Measurements from ENCODE around the gene KIF13A.
"Not testable (repeated sequence)": the region's sequence is repeated elsewhere in the genome, so short reads cannot be mapped to it uniquely, and the experiment has no call there.

The KIF13A gene

DNA sequence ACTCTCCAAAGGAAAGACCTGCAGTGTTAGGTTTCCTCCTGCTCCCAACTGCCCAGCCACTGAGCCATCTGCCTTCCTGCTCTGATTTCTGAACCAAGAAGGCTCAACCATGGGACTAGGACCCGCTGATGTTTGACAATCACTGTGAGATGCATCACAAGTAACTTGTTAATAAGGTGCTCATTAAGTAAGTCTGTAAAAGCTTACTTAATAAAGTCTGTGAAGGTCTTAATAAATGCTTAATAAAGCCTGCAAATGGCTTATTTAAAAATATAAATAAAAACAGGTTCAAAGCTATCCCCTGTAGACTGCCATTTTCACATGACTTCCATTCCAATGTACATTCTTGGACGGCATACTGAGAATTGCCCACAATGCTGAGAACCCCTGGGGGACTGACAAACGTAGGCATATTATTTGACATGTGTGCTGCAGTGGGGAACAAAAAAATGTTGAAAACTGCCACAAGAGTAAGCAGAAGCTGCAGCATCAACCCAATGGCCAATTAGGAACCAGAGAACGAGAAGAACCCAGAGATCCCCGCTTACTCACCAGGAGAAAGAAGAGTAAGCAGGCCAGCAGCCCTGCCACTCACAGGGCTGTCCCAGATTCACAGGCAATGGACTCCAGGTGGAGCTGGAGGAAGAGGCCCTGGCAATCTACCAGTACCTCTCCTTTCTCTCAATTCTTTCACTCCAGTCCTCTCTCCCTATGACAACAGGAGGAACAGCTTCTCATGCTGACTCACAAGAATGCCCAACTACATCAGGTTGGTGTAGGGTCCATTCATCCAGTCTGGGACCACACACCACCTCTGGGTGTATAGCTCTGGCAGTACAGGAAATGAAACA, 19.5 kb downstream of the KIF13A start:
- no peak for DNase-seq

DNA sequence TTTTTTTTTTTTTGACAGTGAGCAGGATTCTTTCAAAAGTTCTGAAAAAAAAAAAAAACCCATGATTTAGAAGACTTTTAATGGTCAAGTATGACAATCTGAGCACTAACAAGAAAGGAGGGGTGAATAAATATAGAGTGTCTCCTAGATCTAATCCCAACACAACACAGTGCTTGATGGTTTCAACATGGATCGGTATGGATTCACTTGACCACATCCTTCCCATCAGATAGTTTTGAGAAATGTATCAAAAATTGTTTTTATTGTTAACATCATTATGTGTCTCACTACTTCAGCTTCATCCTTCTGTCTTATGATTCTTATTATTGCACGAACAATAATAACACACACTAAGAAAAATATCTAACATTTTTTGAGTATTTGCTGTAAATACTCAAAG, 21.0 kb downstream of the KIF13A start:
- DNase-seq: no peak

DNA sequence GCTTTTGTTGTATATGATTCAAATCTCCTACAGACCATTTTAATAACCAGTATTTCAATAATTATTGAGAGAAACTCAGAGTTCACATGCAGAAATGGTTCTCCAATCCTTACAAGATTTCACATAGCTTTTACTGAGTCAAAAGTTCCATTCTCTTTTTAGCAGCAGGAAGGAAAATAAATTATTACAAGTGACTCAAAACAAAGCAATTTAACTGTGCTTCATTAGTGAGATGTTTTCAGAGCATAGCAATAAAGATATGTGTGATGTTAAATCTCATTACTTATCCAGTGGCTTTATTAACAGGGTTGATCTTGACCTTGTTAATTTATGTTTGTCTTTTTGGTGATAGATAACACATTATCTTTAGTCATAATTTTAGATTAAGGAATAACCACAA, 22.0 kb downstream of the KIF13A start:
- DNase-seq: no peak

DNA sequence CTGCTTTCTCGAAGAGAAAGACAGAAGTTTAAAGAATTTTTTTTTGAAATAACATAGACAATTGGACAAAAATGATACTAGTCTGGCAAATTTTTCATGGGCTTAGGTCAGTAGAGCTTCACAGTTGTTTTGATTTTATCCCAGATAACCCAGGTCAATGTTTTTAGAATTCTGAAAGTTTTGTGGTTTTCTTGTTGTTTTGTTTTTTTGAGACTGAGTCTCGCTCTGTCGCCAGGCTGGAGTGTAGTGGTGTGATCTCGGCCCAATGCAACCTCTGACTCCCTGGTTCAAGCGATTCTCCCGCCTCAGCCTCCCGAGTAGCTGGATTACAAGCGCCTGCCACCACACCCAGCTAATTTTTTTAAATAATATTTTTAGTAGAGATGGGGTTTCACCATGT, 22.8 kb downstream of the KIF13A start:
- no peak for DNase-seq

DNA sequence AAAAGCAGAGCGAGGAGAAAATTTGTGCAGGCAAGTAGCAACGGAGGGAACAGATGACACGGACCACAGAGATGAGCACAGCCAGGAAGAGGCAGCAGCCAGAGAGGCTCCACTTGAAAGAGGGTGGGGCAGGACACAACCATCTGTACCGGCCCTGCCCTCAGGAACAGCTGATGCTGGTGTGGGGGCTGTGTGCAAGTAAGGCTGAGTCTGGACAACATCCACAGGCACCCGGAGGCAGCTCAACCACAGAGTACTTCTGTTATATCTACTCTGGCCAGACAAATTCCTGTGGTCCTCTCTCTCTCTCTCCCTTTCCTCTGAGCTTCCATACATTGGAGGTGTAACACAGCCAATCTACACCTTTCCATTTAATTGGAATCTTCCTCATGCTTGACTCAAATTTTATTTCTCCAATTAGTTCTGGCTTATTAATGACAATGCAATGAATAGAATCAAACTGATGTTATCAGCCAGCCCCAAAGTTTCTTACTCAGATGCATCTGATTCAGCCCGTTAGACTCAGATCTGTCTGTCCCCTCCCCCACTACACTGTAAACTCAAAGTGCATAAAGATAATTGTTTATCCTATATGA, 24.9 kb downstream of the KIF13A start:
- no peak for DNase-seq

DNA sequence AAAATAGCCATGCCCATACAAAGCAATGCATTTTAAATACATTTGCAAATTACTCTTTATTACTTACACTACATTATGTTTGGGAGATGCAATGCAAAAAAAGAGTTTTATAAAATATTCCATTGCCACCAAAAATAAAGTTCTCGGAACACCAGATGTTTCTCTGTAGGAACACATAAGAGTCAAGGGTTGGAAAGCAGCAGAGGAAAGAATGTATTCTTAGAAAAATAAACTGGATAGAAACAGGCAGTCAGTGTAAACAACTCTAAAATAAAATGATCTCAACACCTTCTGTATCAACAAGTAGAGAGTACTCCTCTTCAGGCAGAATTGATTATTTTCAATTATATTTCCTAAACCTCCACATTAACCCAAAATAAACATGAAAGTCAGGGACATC, 28.1 kb downstream of the KIF13A start:
- DNase-seq: no peak

DNA sequence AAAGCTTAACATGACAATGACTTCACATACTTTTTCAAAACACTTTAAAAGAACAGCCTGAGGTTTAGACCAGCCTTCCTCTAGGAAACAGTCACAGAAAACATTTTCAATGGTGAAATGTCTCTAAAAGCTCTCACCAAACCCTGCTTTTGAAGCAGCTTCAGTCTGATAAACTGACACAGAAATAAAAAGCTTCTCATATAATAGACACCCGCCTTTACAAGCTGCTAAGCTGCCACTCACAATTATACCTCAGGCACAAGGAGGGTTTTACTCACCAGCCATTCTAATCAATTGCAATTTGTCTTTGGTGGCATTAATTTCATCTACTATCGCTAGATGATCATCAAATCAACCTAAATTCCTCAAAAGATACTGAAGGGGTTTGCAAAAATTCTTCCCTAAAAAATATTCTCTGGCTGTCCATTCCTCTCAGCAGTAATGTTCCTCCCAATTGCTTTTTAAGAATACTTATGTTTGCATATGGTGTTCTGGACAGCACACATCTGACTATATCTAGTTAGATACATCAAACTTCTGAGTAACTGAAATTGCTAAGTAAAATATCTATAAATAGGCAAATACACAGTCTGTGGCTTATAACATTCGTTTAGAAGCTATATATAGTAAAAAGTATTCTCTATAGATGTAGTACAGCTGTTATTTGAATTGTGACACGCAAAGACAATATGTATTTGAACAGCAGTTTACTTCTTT, 29.4 kb downstream of the KIF13A start:
- DNase-seq: no peak

DNA sequence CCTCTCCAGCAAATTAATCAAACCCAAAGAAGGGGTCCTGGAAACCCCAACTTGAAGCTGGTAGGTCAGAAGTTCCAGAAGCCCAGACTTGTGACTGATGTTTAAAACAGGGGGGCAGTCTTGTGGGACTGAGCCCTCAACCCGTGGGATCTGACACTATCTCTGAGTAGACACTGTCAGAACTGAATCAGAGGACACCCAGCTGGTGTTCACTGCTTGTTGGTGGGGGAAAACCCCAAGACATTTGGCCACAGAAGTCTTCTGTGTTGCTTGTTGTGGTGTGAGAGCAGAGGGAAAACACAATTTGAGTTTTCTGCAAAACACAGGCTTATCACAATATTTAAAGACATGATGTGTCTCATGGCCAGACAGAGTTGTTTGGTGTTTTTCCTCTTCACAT, 29.9 kb downstream of the KIF13A start:
- no peak for DNase-seq

DNA sequence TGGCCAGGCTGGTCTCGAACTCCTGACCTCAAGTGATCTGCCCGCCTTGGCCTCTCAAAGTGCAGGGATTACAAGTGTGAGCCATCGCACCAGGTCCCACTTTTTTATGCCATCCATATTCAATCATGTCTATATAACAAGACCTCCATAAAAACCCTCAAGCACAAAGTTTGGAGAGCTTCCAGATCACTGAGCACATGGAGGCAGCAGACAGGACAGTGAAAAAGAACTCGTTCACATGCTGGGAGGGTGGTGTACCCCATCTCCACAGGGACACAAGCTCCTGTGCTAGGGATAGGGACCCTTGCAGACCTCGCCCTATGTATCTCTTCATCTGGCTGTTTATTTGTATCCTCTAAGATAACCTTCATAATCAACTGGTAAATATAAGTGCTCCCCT, 30.3 kb downstream of the KIF13A start:
- no peak for DNase-seq

DNA sequence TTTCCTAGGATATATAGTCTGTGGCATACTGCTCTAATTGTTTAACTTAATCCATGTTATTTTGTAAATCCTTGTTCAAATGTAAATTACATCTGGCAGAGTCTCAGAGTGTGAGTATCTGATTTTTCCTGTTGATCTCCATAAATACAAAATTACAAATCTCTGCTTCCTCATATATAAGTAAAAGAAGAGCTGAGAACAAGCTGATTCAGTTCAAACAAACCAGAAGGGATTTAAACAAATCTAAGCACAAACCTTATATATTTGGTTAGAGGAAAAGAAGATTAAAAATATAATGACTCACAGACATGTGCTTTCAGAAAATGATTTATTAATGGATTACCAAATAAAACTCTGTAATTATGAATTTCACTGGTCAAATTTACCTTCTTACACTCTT, 37.3 kb downstream of the KIF13A start:
- no peak for DNase-seq

DNA sequence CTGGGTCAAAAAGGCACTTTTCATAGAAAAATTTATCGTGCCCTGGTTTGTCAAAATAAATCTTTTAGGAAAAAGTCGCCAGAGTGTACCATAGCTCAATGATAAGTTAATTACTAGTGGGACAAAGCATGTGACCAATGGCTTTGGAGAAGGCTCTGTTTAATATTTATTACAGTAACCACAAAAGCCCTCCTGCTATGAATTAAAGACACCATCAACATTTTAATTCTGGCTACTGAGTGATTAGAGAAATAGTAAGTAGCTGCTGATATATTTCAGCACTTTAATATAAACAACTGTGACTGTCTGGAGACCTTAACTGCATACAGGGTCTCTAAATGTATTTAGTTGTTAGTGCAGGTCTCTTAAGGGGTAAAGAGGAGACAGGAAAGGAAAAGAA, 38.3 kb downstream of the KIF13A start:
- DNase-seq: no peak

DNA sequence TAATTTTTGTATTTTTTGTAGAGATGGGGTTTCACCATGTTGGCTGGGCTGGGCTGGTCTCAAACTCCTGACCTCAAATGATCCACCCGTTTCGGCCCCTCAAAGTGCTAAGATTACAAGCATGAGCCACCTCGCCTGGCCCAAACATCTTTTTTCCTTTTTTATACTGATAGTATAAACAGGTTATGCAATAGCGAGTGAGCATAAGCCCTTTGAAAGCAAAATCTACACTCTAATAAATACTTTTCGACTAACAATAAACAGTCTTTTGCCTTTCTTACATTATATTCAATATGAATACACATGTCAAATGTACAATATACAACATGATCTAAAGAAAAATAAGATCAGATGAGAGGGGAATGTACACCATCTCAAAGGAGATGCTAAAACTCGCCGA, 38.7 kb downstream of the KIF13A start:
- no peak for DNase-seq

DNA sequence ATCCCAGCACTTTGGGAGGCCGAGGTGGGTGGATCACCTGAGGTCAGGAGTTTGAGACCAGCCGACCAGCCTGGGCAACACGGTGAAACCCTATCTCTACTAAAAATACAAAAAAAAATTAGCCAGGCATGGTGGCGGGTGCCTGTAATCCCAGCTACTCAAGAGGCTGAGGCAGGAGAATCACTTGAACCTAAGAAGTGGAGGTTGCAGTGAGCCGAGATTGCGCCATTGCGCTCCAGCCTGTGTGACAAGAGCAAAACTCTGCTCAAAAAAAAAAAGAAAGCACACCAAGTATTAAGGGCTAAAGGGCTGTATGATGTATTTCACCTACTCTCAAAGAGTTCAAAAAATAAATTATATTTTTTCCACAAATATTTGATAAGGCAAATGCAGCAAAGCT, 39.9 kb downstream of the KIF13A start:
- DNase-seq: not testable (repeated sequence)

DNA sequence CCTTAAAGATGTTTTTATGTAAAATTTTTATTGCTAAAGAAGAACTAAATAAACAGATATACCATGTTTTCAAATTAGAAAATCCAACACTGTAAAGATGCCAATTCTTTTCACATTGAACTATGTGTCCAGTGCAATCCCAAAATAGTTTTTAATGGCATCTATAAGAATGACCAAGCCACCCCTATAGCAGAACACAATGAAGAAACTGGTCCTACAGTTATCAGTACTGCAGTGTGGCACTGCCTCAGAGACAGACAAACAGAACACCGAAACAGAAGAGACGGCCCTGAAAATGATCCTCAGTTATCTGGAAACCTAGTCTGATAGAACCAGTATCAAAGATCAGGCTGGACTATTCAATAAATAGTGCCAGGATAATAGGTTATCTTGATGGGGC, 41.9 kb downstream of the KIF13A start:
- no peak for DNase-seq

DNA sequence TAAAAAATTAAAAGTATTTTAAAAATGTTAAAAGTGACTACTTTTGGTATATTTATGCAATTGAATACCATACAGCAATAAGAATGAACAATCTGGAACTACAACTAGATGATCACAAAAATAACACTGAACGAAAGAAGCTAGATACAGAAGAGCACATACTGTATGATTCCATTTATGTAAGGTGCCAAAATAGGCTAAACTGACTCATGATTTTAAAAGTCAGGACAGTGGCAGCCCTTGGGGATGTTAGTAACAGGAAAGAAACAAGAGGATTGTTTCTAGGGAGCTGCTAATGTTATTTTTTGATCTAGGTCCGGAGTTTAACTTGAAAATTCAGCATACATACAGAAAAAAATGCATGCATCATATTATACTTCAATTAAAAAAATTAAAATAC, 42.3 kb downstream of the KIF13A start:
- DNase-seq: no peak

DNA sequence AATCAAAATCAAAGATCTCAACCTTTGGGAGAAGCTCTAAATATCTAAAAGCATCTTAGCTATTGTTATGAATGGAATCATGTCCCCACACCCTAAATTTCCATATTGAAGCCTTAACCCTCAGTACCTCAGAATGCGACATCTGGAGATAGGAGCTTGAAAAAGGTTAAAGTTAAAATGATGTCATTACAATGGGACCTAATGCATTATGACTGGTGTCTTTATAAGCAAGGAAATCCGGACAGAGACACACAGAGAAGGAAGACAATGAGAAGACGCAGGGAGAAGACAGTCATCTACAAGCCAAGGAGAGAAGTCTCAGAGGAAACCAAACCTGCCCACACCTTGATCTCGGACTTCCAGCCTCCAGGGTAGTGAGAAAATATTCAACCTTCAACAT, 46.1 kb downstream of the KIF13A start:
- no peak for DNase-seq

DNA sequence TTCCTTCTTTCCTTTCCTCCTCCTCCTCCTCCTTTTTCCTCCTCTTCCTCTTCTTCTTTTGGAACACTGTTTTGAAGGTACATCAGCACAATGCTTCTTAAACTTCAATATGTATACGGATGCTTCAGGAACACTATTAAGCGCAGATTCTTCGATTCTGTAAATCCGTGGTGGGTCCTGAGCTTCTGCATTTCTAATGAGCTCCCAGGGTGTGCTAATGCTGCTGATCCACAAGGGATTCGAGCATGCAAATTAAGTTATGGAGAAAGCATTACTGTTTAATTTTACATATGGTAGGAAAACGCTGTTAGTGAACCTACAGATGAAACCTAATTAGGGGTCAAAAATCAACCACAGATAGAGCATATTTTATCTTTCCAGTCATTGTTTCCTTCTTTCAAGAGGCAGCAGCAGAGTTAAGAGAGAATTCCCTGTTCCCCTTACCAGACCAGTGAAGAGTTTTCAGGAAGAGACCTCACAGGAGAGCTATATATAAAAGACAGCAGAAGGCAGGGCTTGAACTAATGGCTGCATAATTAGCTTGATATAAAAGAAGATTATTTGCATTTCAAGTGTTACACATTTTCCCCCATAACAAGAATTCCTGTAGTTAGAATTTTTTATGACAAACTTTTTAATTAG, 47.2 kb downstream of the KIF13A start:
- DNase-seq: no peak

DNA sequence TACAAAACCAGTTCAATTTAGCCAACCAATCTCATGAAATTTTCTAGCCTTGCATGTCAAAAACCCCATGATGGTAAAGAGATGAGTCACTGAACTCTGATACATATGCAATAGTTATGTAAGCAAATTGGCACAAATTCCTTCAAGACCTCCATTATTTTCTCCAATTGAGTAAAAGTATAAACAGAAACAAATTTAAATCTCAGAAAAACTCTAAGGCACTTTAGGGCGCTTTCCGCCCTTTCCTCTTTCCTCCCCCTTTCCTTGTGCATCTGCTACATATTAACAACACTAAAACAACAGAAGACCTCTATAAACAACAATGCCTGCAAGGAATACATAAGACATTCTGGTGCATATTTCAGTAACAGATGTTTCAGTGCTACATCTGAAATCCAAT, 48.5 kb downstream of the KIF13A start:
- no peak for DNase-seq

DNA sequence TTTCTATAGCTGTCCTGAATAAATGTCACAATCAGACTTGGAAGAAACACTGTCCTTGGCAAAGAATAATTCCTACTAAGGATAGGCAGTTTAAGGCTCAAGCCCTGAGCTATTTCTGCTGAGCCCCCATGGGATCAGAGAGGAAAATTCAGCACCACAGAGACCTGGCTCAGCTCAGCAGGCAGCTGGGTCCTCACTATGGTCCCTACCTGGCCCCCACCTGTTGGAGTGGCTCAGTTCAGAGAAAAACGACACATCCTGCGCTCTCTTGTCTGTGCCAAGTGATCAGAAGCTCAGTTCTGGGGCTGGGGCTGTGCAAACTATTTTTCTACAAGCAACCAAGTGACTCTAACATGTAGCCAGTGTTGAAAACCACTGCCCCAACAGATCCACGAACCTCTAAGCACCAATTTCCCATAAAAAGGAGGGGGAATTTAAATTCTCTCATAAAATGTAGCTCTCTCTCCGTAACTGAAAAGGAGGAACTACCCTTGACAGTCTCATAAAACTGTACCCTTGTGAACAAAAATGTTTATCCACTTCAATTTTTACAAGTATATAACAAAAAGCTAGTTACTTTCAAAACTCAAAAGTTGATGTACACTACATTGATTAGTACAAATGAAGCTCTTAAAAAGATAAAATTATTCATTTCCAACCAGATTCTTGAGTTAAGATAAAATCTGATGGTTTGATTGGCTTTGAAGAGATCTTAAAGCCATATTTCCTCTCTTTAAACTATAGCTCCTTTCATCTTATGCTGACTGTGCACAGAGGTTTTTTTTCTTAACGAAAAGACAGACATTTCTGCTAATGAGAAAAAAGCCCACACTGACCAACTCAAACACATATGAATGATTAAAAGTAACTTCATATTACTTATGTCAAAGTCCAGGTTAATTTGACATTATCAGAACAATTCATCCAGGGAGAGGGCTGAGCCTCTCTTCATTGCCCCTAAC, 52.0 kb downstream of the KIF13A start:
- no peak for DNase-seq

DNA sequence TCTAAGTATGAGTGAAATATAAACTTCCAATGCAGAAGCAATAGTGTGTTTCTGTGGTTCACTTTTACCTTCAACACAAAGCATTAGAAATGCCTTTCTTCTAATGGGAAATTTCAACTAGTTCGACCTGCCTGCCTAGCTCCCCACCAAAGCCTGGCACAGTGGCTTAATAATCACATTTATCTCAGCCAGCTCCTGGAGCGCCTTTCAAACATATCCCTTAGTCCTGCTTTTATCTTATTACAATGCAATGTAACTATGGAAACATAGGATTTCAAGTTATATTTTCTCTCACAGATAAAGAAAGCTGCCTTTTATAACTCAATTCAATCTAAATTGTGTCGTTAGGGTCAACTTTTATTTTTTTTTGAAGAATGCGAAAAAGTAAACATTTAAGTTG, 53.7 kb downstream of the KIF13A start:
- DNase-seq: no peak

DNA sequence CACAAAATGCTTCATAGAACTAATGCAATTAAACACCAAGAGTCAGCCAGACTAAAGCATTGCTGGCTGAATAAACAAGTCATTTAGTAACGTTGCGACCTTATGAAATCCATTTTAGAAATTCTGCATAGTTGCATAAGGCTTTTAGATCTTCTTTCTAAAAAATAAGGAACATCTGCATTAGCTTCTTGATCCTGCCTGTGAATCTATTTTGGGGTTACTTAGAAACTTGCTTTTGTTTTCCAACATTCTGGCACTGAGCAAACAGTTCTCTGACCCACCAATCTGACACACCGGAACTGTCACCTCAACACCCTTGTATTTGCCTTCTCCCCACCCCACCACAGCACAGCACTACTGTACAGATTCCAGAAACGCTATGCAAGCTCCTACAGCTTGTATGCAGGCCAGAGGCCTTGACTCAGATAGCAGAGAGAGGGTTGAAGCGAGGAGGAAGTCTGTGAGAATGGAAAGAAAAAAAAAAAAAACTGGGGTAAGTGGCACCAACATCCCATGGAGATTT, 55.0 kb downstream of the KIF13A start:
- no peak for DNase-seq

DNA sequence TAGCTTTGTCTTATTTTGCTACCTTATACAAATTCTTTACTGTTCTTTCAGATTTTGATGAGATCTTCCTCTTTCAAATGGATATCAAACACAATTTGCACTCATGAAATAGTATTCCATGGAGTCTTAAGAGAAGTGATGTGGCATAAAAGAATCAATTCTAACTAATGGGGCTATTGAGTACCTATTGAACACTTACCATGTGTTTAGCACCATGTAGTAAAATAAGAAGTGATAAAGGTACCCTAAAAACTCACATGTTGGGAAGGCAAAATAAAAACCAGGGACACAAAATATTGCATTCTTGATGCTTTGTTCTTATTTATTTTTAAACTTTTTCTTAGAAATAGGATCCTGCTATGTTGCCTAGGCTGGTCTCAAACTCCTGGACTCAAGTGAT, 56.2 kb downstream of the KIF13A start:
- no peak for DNase-seq
